HG03442 (cell line): Measurements from ENCODE around the gene DTYMK.
"Not testable (repeated sequence)": the region's sequence is repeated elsewhere in the genome, so short reads cannot be mapped to it uniquely, and the experiment has no call there.

Source experiments
- ATAC-seq: cut with Tn5 transposase; IDR thresholded peaks from one replicate; pipeline ENCODE4 v1.9.1; 2021; ENCODE audit warnings: mild to moderate bottlenecking, moderate library complexity; ENCODE audit not compliant: unreplicated experiment

The DTYMK gene, protein sequence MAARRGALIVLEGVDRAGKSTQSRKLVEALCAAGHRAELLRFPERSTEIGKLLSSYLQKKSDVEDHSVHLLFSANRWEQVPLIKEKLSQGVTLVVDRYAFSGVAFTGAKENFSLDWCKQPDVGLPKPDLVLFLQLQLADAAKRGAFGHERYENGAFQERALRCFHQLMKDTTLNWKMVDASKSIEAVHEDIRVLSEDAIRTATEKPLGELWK

GRCh38 chr2:241686650-241687425 lies at the start of gene DTYMK:
Gene DTYMK (minus strand): TSS chr2:241686815. CDS start chr2:241686783, 32 bp downstream.
- peak; percentile 89 for ATAC-seq

DNA sequence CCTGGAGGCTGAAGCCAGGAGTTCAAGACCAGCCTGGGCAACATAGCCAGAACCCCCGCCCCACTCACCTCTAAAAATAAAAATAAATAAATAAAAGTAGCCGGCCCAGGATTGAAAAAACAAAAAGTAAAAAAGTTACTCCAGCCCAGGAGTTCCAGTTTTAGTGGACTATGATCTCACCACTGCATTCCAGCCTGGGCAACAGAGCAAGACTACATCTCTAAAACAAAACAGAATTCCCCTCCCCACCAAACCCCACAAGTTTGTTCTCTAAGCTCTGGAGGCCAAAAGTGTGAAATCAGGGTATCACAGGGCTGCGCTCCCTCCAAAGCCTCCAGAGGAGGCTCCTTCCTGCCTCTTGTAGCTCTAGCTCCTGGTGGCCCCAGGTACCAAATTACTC lies 49.5 kb upstream of the DTYMK start:
- ATAC-seq: no peak

DNA sequence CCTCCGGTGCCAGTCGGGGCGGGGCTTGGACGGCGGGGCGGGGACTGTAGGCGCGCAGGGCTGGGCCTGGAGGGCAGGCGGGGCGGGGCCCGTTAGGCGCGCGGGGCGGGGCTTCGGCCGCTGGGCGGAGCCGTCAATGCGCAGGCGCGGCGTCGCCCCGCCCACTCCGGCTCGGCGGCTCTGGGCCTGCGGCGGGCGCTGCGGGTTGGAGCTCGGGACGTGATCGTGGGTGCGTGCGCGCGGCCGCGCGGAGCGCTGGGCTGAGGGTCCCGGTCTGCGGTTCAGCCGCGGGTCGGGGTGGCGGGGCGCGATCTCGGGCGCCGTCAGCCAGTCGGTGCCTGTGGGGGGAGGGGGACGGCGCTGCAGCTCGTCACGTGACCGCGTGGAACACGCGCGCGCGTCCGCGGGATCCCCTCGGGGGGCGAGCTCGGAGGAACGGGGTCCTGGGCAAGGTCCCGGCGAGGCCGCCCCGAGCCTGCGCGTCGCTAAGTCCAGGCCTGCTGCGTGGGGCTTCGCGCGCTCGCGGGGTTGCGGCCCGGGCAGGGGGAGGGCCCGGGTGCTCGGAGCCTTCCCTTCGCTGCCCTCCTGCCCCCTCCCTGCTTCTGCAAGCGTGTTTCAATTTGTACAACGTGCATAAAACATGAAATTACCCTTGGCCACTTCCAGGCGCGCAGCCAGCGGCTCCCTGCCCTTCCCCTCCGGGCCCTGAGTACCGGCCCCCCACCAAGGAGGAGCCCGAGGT lies 48.0 kb upstream of the DTYMK start, which contains the start of gene D2HGDH:
Gene D2HGDH (plus strand): TSS at position 164 of the 742 bp plus-strand sequence. CDS start 595 bp downstream, outside the sequence.
- ATAC-seq: peak; percentile 72

DNA sequence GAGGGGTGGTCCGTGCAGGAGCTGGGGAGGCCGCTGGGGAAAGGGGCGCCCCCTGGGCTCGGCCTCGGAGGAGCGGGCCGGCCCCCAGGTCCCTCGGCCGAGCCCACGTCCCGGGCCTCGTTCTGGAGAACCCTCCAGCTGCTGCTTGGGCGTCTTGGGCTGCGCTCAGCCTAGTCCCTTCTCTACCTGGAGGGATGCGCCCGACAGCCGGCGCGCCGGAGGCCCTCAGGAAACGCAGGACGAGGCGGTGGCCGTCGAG lies 47.5 kb upstream of the DTYMK start:
- ATAC-seq: no peak

DNA sequence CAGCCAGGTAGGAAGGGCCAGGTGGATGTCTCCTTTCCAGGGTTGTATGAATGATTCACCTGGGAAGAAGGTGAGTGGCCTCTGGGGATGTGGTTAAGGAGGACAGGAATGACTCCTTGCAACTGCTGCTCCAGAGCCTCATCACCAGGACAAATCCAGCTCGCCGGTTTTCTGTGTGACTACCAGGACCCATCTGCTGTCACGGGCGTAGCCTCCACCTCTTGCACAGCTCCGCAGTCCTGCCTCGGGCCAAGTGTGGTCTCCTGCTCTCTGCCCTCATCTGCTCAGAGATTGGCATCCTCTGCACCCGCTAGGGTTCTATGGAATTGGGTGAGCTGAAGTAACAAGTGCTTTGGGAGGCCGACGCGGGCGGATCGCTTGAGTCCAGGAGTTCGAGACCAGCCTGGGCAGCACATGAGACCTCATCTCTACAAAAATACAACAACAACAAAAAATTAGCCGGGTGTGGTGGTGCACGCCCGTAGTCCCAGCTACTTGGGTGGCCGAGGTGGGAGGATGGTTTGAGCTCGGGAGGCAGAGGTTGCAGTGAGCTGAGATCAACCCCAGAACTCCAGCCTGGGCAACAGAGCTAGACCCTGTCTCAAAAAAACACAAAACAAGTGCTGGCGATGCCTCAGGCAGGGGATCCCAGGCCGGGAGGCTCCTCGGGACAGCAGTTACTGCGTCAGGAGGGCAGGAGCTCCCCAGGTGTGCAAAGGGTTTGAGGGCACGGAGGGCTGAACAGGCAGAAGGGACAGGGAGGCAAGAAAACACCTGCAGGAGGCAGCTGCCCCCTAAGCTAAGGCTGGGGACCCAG lies 47.0 kb upstream of the DTYMK start:
- no peak for ATAC-seq

GRCh38 chr2:241732513-241733186 lies 46.0 kb upstream of the DTYMK start:
- ATAC-seq: not testable (repeated sequence)

- no peak for ATAC-seq
These were observed 44.2 kb upstream of the DTYMK start for GRCh38 chr2:241730671-241731293.

- ATAC-seq: no peak
These were observed 43.3 kb upstream of the DTYMK start for GRCh38 chr2:241729868-241730267.

DNA sequence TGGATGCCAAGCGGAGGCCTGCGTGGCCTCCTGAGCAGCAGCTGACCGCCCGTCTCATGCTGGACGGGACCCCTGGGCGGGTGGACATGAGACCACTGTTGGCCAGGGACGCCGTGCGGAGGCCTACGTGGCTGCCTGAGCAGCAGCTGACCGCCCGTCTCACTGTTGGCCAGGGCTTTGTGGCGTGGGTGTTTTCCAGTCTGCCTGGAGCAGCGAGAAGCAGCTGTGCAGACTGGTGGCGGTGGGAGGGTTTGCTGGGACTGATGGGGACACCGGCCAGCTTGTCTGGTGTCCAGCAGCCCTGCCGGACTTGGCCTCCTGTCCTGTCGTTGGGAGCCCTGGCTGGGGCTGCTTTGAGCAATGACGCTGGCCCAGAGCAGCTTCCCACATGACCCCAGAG lies 42.0 kb upstream of the DTYMK start:
- ATAC-seq: no peak

- ATAC-seq: no peak
These were observed 41.4 kb upstream of the DTYMK start for GRCh38 chr2:241728000-241728399.

DNA sequence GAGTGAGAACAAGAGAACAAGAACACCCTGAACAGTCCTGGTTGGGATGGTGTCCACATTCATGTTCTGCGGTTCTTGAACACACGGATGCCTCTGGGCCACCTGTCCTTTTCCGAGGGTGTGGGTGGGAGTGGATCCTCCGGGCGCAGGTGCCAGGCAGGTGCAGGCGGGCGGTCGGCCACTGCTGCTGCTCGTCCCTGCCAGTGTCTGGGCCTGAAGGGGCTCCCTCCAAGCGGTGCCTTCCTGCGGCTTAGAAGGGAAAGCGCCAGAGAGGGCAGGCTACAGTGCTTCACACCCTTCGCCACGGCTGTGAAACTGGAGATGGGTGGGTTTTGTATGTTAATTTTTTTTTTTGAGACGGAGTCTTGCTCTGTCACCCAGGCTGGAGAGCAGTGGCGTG lies 39.8 kb upstream of the DTYMK start:
- ATAC-seq: no peak

DNA sequence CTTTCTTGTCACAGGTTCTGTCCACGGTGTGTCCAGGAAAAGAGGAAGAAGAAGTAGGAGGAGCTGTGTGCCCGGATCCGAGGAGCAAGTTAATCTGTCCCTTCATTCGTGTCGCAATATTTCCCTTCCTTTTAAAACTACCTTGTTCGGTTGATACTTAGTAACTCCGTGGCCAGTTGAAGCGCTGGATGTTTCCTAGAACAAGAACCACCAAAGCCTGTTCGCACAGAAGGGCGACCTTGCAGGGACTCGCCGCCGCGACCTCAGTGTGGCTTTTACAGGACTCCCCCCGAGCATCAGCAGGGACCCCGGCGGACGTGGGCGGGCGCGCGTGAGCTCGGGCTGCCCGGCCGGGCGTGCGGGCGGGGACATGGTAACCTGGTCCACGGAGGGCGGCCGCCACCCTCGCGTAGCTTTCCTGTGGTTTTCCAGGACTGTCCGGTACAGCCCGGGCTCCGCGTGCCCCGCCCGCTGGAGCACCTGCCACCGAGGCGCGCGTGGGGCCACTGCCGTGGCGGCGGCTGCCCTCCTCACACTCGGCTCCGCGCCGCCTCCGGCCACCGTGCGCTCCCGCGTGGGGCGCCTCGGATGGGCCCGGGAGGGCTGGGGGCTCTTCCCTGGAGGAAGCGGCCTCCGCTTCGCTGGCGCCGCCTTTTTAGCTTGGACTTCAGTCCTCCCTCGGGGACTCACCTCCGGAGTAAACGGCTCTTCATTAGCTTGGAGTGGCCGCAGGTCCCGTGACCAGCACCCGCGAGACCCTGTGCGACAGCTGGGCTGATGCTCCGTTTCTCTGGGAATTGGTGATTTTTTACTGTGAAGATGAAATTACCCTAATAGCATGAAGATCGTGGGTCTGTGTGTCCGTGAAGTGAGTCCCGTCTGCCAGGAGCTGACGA lies 38.6 kb upstream of the DTYMK start:
- ATAC-seq: no peak

GRCh38 chr2:241724259-241724974 lies 37.8 kb upstream of the DTYMK start:
- ATAC-seq: no peak

DNA sequence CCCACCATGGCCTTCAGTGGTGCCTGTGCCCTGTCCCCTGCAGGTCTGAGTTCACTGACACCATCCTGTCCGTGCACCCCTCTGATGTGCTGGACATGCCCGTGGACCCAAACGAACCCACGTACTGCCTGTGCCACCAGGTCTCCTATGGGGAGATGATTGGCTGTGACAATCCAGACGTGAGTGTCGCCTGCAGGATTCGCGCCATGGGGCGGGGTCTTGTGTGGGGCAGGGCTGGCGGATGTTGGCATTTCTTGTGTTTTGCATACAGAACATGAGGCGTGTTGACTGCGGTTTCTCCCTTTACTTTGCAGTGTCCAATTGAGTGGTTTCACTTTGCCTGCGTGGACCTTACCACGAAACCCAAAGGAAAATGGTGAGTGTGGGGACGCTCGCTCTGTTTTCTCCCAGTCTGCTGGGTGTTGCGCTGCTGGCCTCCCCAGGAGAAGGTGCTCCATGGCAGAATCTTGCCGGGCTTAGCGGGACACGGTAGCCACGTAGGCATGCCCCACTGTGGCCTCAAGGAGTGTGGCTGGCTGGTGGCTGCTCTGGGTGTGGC lies 36.4 kb upstream of the DTYMK start:
- no peak for ATAC-seq

- ATAC-seq: no peak
These were observed 35.2 kb upstream of the DTYMK start for GRCh38 chr2:241721852-241722251.

DNA sequence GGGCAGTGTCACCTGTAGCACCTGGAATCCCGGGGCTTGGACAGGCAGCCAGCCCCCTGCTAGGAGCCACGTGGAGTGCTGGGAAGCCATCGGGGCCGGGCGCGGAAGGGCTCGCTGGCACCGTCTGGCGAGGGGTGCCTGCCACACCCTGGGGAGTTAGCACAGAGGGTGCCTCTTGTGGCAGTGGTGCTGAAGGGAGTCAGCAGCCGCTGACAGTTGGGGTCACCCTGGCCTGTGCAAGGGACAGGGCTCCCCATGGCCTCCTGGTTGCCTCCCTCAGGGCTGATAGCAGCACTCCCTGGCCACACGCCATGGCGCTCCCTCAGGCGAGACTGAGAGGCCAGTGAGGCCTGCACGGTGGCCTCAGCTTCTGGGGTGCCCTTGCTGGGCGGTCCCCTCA lies 33.9 kb upstream of the DTYMK start:
- no peak for ATAC-seq

DNA sequence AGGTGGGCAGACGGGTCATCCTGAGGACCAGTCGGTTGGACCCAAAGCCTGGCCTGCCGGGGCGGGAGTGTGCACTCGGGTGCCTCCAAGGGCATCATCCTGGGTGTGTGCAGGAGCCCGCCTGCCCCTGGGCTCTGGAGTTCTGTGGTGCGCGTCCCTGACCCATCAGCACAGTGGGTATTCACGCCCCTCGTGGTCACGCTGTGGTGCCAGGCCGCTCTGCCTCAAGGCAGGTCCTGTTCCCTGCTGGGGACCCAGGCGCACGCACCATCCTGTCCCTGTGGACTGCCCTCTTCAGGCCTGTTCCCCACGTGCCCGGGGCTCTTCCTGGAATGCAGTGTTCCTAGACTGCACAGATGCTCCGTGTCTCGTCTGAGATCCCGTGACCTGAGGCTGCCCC lies 33.5 kb upstream of the DTYMK start:
- ATAC-seq: no peak

DNA sequence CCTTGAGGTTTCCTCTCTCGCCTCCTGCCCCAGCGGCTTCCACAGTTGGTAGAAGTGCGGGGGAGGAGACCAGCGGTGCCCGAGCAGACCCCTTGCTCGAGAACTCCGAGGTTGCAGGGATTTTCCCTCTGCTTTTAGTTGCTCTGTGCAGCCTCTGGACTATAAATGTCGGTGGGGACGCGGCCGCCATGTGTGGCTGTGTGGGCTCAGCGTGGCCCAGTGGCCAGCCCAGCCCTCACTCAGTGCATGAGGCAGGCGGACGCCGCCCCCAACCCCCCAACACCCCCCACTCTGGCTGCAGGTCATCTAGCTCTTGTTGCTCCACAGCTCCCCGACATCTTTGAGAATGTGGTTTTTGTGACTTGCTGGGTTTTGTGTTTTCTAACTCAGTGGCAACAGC lies 32.5 kb upstream of the DTYMK start:
- no peak for ATAC-seq
